Lower leg skin (tissue), 4 donors: ENCODE results near the gene PCGF3. TPM values are rescaled to one million over a fixed set of nuclear protein-coding genes. Genes with fewer than 3 reads are reported as not detected.

Source experiments
- DNase-seq, 2 donors: peaks; one replicate each; pipeline ENCODE4 v3.0.0-alpha.2; 2019; ENCODE audit warnings: low spot score in 2 of 2
- H3K4me3 ChIP-seq: fragments of 200-600 bp; sonication (generic); 2 replicates; pipeline ENCODE4 v1.5.1; 2017; ENCODE audit warnings: mild to moderate bottlenecking, low read depth; ENCODE audit not compliant: poor library complexity, severe bottlenecking
- POLR2A ChIP-seq, 2 donors: fragments of 450-650 bp; IDR thresholded peaks; one replicate each; pipeline ENCODE4 v1.6.1; 2016 to 2017; ENCODE audit warnings: antibody characterized with exemption in 2 of 2, mild to moderate bottlenecking in 1 of 2, moderate library complexity in 1 of 2
- WGBS, 2 donors: methylation state at CpG; one replicate each; pipeline ENCODE4 v1.1.5; 2018; 5-methylcytosine and 5-hydroxymethylcytosine counted together
- intact Hi-C: fragments of 100-400 bp; cut with DNase I; formaldehyde crosslinking; loops from one replicate; pipeline ENCODE4 v1.15.0; 2023; ENCODE audit warnings: low total_unique reads
- total RNA-seq, 4 donors: library from RNA; depleted of rRNA; stranded (reverse); fragments of >200 nt; gene quantifications; one replicate each; pipeline ENCODE4 v1.1.0, GENCODE V29; 2016
- TF ChIP-seq, protein P1 (sequence below), 3 donors: fragments of 450-650 bp; IDR thresholded peaks; one replicate each; pipeline ENCODE4 v1.5.1; 2016; ENCODE audit warnings: antibody characterized with exemption in 3 of 3, mild to moderate bottlenecking in 3 of 3, moderate library complexity in 2 of 3

Gene PCGF3
- total RNA-seq, 4 donors from 2014 or later: 55.2 to 102 (median 72.3) TPM

DNA sequence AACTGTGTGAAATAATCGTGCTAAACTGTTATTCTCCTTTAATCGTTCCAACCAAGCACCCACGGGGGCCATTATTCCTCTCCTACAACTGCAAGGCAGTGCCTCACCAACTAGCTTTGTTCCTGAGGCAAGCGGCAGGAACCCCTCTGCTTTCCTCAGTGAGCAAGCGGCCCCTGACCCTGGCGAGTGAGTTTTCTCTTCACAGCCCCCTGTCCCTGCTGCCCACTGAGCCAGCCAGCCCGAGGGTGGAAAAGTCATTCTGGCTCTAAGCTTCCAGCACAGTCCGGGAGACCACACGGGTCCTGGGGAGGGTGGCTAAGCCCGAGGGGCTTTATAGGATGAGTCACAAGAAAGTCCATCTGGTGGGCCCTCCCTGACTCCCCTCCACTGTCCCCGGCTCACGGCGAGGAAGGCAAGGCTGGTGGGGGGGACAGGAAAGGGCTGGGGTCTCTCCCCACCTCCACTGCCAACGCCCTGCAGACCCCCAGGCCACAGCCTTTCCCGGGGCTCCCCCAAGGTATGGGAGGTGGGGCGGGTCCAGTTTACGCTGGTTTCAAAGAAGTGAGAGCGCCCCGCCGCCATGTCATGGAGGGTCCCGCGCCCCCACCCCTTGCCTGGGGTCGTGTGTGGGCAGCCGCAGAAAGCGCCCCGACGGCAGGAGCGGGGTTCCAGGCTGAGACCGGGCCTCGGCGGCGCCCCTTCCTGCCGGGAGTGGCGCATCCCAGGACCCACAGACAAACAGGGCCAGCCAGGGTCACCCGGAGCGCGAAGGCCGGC is 75.3 kb downstream of the PCGF3 start:
- peak in 1 of 2 donors; percentile 87 for DNase-seq
- intact Hi-C loops: no loop called here
- peak overlapping the region; percentile 100 for H3K4me3 ChIP-seq
- 2% methylated on average over 34 to 36 of the region's 38 CpGs for WGBS, 2 donors
- no peak for TF ChIP-seq POLR2A (IDR thresholded peaks at IDR 0.05)
- TF ChIP-seq, protein P1, sequence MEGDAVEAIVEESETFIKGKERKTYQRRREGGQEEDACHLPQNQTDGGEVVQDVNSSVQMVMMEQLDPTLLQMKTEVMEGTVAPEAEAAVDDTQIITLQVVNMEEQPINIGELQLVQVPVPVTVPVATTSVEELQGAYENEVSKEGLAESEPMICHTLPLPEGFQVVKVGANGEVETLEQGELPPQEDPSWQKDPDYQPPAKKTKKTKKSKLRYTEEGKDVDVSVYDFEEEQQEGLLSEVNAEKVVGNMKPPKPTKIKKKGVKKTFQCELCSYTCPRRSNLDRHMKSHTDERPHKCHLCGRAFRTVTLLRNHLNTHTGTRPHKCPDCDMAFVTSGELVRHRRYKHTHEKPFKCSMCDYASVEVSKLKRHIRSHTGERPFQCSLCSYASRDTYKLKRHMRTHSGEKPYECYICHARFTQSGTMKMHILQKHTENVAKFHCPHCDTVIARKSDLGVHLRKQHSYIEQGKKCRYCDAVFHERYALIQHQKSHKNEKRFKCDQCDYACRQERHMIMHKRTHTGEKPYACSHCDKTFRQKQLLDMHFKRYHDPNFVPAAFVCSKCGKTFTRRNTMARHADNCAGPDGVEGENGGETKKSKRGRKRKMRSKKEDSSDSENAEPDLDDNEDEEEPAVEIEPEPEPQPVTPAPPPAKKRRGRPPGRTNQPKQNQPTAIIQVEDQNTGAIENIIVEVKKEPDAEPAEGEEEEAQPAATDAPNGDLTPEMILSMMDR (IDR thresholded peaks at IDR 0.05): no peak

DNA sequence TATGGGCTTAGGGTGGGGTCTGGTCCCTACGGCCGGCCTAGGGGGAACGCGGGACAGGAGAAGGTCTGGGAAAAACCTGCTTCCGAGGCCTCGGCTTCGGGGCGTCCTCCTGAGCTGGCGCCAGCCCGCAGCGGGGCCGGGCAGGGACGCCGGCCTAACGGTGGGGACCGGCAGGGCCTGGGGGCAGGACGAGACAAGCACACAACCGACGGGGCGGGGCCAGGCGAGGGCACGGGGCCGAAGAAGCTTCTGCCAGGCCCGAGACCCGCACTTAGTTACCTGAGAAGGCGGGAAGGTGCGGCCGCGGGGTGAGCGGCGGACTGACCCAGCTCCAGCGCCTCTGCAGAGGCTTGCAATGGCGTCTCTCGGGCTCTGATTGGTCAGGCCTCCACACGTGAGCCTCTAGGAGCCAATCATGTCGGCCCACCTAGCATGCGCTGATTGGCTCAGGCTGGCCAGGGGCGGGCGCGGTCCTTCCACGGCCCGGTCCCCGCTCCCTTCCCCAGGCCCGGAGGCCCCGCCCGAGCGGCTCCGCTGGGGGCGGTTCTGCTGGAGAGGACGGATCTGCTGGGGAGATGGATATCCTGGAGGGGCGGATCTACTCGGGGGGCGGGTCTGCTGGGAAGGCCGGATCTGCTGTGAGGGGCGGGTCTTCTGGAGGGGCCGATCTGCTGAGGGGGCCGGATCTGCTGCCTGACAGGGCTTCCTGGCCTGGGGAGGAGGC is 76.0 kb downstream of the PCGF3 start:
- H3K4me3 ChIP-seq: peak overlapping the region; percentile 100
- 0 to 1% methylated on average over 20 to 31 of the region's 57 CpGs for WGBS, 2 donors
- DNase-seq: peak; percentile 98 to 100
- intact Hi-C loops: no loop called here
- TF ChIP-seq, protein P1 (IDR thresholded peaks at IDR 0.05): no peak
- TF ChIP-seq POLR2A (IDR thresholded peaks at IDR 0.05): peak in 1 of 2 donors; percentile 73

DNA sequence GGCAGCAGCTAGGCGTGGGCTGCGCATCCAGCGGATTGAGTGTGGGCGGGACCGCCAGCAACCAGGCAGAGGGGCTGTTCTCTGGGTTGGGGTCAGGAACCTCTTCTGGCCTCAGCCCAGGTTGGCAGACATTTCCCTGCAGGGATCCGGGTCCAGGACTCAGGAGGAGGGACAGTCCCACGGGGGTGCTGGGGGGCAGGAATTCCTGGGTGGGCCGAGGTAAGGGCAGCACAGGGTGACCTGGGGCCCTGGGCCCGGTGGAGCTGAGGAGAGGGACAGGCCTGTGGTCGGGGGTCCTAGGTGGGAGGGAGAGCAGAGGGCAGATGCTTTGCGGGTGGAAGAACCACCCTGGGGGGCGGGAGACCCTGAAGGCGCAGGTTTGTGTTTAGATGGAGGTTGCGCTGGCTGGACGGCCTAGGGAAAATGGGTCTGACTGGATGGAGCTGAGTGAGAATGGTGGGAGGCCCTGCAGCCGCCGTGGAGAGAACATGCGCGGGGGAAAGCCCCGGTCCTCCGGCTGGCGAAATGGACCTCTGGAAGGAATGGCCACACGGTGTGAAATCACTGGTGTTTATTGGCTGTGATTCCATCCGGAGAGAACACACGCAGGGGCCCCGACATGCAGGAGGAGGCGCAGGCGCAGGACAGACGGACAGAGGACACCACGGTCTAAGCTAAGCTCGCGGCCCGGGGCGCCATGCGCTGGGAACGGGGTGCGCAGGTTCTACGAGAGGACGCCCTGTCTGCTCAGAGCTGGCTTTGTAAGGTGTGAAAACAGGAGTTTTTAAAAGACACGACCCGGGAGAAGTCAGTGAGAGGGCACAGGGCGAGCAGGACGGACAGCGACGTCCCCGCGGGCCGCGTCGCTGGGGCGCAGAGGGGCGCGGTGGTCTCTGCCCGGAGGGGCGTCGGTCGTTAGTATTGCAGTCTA is 79.0 kb downstream of the PCGF3 start:
- TF ChIP-seq, protein P1 (IDR thresholded peaks at IDR 0.05): no peak
- no peak for TF ChIP-seq POLR2A (IDR thresholded peaks at IDR 0.05)
- intact Hi-C loops: no loop called here
- WGBS, 2 donors: 71 to 77% methylated on average over 54 to 57 of the region's 57 CpGs
- no peak overlapping the region for H3K4me3 ChIP-seq
- no peak for DNase-seq

DNA sequence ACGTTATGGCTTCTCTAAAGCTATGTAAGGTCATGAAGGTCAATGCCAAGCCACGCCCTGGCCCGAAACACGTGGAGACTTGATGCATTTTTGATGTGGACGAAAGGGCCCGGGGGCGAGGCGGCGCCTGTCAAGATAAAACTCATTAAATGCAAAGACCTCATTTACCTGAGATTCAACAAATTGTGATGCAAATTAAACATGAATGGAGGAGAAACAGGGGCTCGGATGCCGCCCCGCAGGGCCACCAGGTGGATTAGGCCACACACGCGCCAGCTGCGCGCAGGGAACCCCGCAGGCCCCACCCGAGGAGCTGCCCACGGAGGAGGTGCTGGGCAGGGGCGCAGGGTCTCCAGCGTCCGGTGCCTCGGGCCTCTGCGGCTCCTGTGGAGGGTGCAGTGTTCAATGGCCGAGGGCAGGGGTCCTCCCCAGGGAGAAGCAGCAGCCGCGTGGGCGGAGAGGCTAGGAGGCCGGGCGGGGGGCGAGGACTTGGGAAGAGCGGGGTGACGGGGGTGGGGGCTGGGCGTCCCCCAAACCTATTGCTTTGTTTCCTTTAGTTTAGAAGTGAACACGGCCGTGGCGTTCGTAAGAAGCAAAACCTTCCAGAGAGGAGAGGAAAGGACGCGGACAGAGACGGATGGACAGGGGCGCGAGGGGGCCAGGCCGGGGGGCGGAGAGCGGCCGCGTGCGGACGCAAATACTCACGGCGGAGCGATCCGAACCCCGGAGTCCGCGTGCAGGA is 79.9 kb downstream of the PCGF3 start:
- intact Hi-C loops: no loop called here
- peak overlapping the region; percentile 9 for H3K4me3 ChIP-seq
- TF ChIP-seq, protein P1 (IDR thresholded peaks at IDR 0.05): no peak
- TF ChIP-seq POLR2A (IDR thresholded peaks at IDR 0.05): no peak
- no peak for DNase-seq
- WGBS, 2 donors: 14 to 18% methylated on average over 54 of the region's 57 CpGs
